SK-N-SH treated with all-trans-retinoic acid at 6 μM for 48 hours (cell line): ENCODE results near the gene HDGFL2.
A peak's percentile ranks its signal among the peaks of the same experiment; 100 is the strongest.

ENCODE experiments used
- ATAC-seq: fragments of 200-7000 bp; cut with Tn5 transposase; 3 replicates; pipeline ENCODE4 v1.9.1; 2020; ENCODE audit warnings: mild to moderate bottlenecking, moderate library complexity
- ARNTL ChIP-seq: fragments of 450-650 bp; formaldehyde crosslinking; IDR thresholded peaks from 2 replicates; pipeline ENCODE4 v1.5.0; 2020; ENCODE audit warnings: low read depth, mild to moderate bottlenecking, moderate library complexity, borderline replicate concordance
- BACH2 ChIP-seq: fragments of 250-450 bp; sonication (Bioruptor Pico); IDR thresholded peaks from 2 replicates; pipeline ENCODE4 v1.9.0; 2021; ENCODE audit warnings: mild to moderate bottlenecking, borderline replicate concordance
- CSDC2 ChIP-seq: fragments of 250-450 bp; sonication (Bioruptor Pico); IDR thresholded peaks from 2 replicates; pipeline ENCODE4 v1.5.0; 2020; ENCODE audit warnings: mild to moderate bottlenecking, moderate library complexity
- ESRRG ChIP-seq: fragments of 250-450 bp; sonication (Bioruptor Pico); IDR thresholded peaks from 2 replicates; pipeline ENCODE4 v1.6.1; 2021; ENCODE audit warnings: mild to moderate bottlenecking
- GLIS3 ChIP-seq: fragments of 250-450 bp; sonication (Bioruptor Pico); IDR thresholded peaks from 2 replicates; pipeline ENCODE4 v1.5.0; 2020; ENCODE audit warnings: mild to moderate bottlenecking, moderate library complexity
- OSR1 ChIP-seq: fragments of 250-450 bp; sonication (Bioruptor Pico); IDR thresholded peaks from 2 replicates; pipeline ENCODE4 v1.8.0; 2022; ENCODE audit warnings: moderate library complexity, mild to moderate bottlenecking, inconsistent platforms
- PPARA ChIP-seq: fragments of 250-450 bp; sonication (Bioruptor Pico); IDR thresholded peaks from 2 replicates; pipeline ENCODE4 v1.5.0; 2020; ENCODE audit warnings: mild to moderate bottlenecking, borderline replicate concordance
- RARB ChIP-seq: fragments of 250-450 bp; sonication (Bioruptor Pico); IDR thresholded peaks from 2 replicates; pipeline ENCODE4 v1.8.0; 2021; ENCODE audit warnings: mild to moderate bottlenecking, moderate library complexity
- SNAI2 ChIP-seq: fragments of 250-450 bp; sonication (Bioruptor Pico); IDR thresholded peaks from 2 replicates; pipeline ENCODE4 v1.5.0; 2020; ENCODE audit warnings: mild to moderate bottlenecking, moderate library complexity
- TCF4 ChIP-seq: fragments of 250-450 bp; sonication (Bioruptor Pico); IDR thresholded peaks from 2 replicates; pipeline ENCODE4 v1.8.0; 2021; ENCODE audit warnings: mild to moderate bottlenecking, moderate library complexity, borderline replicate concordance
- TOX ChIP-seq: fragments of 250-450 bp; sonication (Bioruptor Pico); IDR thresholded peaks from 2 replicates; pipeline ENCODE4 v1.8.0; 2021; ENCODE audit warnings: mild to moderate bottlenecking, moderate library complexity, borderline replicate concordance
- ZC3H10 ChIP-seq: fragments of 250-450 bp; sonication (Bioruptor Pico); IDR thresholded peaks from 2 replicates; pipeline ENCODE4 v1.5.1; 2021; ENCODE audit warnings: mild to moderate bottlenecking, moderate library complexity
- ZFP3 ChIP-seq: fragments of 250-450 bp; sonication (Bioruptor Pico); IDR thresholded peaks from 2 replicates; pipeline ENCODE4 v1.5.0; 2020; ENCODE audit warnings: mild to moderate bottlenecking, moderate library complexity
- ZFP30 ChIP-seq: fragments of 450-650 bp; formaldehyde crosslinking; IDR thresholded peaks from 2 replicates; pipeline ENCODE4 v1.5.0; 2022; ENCODE audit warnings: mild to moderate bottlenecking, moderate library complexity
- ZNF565 ChIP-seq: fragments of 450-650 bp; formaldehyde crosslinking; conservative IDR thresholded peaks from 2 replicates; pipeline ENCODE4 v1.5.0; 2020; ENCODE audit warnings: low read depth, mild to moderate bottlenecking, moderate library complexity
- ZNF70 ChIP-seq: fragments of 450-650 bp; formaldehyde crosslinking; IDR thresholded peaks from 2 replicates; pipeline ENCODE4 v1.5.0; 2020; ENCODE audit warnings: mild to moderate bottlenecking, moderate library complexity
- ZNF8 ChIP-seq: fragments of 450-650 bp; formaldehyde crosslinking; IDR thresholded peaks from 2 replicates; pipeline ENCODE4 v1.5.0; 2020; ENCODE audit warnings: mild to moderate bottlenecking, moderate library complexity
- TF ChIP-seq, protein P1 (sequence below): fragments of 250-450 bp; sonication (Bioruptor Pico); IDR thresholded peaks from 2 replicates; pipeline ENCODE4 v1.8.0; 2020; ENCODE audit warnings: mild to moderate bottlenecking, moderate library complexity, borderline replicate concordance
- TF ChIP-seq, protein P2 (sequence below): fragments of 250-450 bp; sonication (Bioruptor Pico); IDR thresholded peaks from 2 replicates; pipeline ENCODE4 v1.5.1; 2020; ENCODE audit warnings: low read depth, mild to moderate bottlenecking, moderate library complexity
- TF ChIP-seq, protein P3 (sequence below): fragments of 250-450 bp; sonication (Bioruptor Pico); IDR thresholded peaks from 2 replicates; pipeline ENCODE4 v1.8.0; 2021; ENCODE audit warnings: low read depth, mild to moderate bottlenecking, moderate library complexity, borderline replicate concordance
- TF ChIP-seq, protein P4 (sequence below): fragments of 250-450 bp; sonication (Bioruptor Pico); IDR thresholded peaks from 2 replicates; pipeline ENCODE4 v1.5.0; 2020; ENCODE audit warnings: mild to moderate bottlenecking, moderate library complexity
- TF ChIP-seq, protein P5 (sequence below): fragments of 250-450 bp; sonication (Bioruptor Pico); IDR thresholded peaks from 2 replicates; pipeline ENCODE4 v1.5.1; 2021; ENCODE audit warnings: mild to moderate bottlenecking, moderate library complexity

Gene HDGFL2

DNA sequence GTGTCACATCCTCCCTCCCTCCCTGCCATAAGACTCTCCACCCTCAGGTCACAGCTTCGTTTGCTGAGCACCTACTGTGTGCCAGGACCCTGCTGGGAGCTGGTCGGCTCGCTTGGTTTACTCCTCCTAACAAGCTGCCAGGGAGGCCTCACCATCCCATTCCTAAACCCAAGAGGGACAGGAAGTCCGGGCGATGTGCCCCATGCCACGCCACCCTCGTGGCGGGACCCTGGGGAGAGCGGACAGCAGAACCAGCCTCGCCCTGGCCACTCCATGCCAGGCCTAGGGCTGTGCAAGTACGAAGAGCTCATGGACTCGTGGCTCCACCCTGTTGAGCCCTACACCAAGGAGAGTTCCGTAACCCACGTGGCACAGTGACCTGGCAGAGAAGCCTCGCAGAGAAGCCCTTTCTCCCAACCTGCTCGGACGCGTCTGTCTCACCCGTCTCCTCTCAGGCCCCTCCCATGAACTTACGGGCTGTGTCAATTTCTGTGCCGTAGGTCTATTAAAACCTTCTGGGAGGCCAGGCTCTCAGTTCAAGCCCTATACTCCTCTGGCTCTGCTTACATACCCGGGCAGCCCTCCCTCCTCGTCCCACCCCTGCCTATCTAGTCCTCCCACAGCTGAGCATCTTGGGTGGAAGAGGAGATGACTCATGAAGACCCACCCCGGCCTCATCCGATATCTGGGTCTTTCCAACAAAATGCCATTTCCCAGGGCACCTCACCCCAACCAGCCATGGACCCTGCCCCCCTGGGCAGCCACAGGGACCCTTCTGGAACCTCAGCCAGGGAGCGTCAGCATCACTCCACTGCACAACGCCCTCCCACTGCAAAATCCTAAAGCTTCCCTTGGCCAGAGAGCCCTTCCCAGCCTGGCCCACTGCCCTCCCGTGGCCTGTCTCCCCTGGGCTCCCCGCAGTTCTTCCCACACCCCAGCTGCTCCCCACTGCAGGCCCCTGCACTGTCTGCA, 17.1 kb upstream of the HDGFL2 start (continued):
- TF ChIP-seq PPARA (CRISPR knock-in tag) (no peak), RARB (CRISPR knock-in tag) (no peak), GLIS3 (CRISPR knock-in tag) (no peak), SNAI2 (no peak), TCF4 (no peak)

DNA sequence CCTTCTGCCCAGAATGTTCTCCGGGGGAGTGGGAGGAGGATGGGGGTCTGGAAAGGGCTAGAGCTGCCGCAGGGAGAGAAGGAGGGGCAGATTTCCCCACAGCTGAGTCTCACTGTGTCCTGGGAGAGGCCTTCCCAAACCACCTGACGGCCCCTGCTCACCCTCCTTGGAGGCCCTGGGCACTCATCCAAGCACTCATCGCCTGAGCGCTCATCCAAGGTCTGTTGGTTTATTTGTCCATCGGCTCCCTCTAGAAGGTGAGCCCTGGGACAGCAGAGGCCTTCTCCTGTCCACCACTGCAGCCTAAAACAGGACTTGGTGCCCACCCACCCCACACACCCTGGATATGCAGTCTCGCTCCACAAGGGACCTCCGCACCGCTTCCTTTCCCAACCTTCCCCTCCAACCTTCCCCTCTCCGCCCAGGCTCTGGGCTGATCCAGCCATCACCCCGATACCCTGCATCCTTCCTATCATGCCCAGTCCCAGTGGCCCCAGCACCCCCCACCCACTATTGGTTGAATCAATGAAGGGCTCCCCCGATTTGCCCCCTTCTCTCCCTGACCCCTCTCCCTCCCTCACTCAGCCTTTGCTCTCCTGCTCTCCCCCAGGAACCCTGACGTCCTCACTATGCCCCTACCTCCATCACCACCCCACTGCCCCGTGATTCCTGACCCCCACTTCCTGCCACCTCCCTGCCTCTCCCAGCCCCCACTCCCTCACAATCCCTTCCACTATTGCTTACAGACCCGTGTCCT, 16.2 kb upstream of the HDGFL2 start:
- TF ChIP-seq ARNTL (CRISPR knock-in tag) (no peak), TOX (CRISPR knock-in tag) (no peak), SNAI2 (no peak), ZNF565 (no peak), ZC3H10 (CRISPR knock-in tag) (no peak), ESRRG (no peak), GLIS3 (CRISPR knock-in tag) (no peak), ZFP3 (CRISPR knock-in tag) (no peak), ZFP30 (CRISPR knock-in tag) (no peak), ZNF70 (CRISPR knock-in tag) (no peak), BACH2 (no peak), OSR1 (no peak), CSDC2 (CRISPR knock-in tag) (no peak), ZNF8 (CRISPR knock-in tag) (no peak)
- TF ChIP-seq, protein P1, sequence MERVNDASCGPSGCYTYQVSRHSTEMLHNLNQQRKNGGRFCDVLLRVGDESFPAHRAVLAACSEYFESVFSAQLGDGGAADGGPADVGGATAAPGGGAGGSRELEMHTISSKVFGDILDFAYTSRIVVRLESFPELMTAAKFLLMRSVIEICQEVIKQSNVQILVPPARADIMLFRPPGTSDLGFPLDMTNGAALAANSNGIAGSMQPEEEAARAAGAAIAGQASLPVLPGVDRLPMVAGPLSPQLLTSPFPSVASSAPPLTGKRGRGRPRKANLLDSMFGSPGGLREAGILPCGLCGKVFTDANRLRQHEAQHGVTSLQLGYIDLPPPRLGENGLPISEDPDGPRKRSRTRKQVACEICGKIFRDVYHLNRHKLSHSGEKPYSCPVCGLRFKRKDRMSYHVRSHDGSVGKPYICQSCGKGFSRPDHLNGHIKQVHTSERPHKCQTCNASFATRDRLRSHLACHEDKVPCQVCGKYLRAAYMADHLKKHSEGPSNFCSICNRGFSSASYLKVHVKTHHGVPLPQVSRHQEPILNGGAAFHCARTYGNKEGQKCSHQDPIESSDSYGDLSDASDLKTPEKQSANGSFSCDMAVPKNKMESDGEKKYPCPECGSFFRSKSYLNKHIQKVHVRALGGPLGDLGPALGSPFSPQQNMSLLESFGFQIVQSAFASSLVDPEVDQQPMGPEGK (CRISPR knock-in tag): no peak
- TF ChIP-seq, protein P2, sequence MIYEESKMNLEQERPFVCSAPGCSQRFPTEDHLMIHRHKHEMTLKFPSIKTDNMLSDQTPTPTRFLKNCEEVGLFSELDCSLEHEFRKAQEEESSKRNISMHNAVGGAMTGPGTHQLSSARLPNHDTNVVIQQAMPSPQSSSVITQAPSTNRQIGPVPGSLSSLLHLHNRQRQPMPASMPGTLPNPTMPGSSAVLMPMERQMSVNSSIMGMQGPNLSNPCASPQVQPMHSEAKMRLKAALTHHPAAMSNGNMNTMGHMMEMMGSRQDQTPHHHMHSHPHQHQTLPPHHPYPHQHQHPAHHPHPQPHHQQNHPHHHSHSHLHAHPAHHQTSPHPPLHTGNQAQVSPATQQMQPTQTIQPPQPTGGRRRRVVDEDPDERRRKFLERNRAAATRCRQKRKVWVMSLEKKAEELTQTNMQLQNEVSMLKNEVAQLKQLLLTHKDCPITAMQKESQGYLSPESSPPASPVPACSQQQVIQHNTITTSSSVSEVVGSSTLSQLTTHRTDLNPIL (CRISPR knock-in tag): no peak
- TF ChIP-seq, protein P3, sequence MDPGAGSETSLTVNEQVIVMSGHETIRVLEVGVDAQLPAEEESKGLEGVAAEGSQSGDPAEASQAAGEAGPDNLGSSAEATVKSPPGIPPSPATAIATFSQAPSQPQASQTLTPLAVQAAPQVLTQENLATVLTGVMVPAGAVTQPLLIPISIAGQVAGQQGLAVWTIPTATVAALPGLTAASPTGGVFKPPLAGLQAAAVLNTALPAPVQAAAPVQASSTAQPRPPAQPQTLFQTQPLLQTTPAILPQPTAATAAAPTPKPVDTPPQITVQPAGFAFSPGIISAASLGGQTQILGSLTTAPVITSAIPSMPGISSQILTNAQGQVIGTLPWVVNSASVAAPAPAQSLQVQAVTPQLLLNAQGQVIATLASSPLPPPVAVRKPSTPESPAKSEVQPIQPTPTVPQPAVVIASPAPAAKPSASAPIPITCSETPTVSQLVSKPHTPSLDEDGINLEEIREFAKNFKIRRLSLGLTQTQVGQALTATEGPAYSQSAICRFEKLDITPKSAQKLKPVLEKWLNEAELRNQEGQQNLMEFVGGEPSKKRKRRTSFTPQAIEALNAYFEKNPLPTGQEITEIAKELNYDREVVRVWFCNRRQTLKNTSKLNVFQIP (CRISPR knock-in tag): no peak
- TF ChIP-seq, protein P4, sequence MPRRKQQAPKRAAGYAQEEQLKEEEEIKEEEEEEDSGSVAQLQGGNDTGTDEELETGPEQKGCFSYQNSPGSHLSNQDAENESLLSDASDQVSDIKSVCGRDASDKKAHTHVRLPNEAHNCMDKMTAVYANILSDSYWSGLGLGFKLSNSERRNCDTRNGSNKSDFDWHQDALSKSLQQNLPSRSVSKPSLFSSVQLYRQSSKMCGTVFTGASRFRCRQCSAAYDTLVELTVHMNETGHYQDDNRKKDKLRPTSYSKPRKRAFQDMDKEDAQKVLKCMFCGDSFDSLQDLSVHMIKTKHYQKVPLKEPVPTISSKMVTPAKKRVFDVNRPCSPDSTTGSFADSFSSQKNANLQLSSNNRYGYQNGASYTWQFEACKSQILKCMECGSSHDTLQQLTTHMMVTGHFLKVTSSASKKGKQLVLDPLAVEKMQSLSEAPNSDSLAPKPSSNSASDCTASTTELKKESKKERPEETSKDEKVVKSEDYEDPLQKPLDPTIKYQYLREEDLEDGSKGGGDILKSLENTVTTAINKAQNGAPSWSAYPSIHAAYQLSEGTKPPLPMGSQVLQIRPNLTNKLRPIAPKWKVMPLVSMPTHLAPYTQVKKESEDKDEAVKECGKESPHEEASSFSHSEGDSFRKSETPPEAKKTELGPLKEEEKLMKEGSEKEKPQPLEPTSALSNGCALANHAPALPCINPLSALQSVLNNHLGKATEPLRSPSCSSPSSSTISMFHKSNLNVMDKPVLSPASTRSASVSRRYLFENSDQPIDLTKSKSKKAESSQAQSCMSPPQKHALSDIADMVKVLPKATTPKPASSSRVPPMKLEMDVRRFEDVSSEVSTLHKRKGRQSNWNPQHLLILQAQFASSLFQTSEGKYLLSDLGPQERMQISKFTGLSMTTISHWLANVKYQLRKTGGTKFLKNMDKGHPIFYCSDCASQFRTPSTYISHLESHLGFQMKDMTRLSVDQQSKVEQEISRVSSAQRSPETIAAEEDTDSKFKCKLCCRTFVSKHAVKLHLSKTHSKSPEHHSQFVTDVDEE (CRISPR knock-in tag): no peak
- TF ChIP-seq, protein P5, sequence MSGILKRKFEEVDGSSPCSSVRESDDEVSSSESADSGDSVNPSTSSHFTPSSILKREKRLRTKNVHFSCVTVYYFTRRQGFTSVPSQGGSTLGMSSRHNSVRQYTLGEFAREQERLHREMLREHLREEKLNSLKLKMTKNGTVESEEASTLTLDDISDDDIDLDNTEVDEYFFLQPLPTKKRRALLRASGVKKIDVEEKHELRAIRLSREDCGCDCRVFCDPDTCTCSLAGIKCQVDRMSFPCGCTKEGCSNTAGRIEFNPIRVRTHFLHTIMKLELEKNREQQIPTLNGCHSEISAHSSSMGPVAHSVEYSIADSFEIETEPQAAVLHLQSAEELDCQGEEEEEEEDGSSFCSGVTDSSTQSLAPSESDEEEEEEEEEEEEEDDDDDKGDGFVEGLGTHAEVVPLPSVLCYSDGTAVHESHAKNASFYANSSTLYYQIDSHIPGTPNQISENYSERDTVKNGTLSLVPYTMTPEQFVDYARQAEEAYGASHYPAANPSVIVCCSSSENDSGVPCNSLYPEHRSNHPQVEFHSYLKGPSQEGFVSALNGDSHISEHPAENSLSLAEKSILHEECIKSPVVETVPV (CRISPR knock-in tag): no peak
- ATAC-seq: peak; percentile 26
